Dermis microvascular lymphatic vessel endothelial cell (primary cell): ENCODE results near the gene MTFR2. TPM values are rescaled to one million over a fixed set of nuclear protein-coding genes. Genes with fewer than 3 reads are reported as not detected.
"Not testable (repeated sequence)": the region's sequence is repeated elsewhere in the genome, so short reads cannot be mapped to it uniquely, and the experiment has no call there.

ENCODE experiments used
- DNase-seq, 2 donors: peaks; one replicate each; pipeline versions ENCODE4 v3.0.0 to v3.0.0-alpha.2; 2010; ENCODE audit warnings: low read depth in 2 of 2
- total RNA-seq: library from RNA; depleted of rRNA; stranded (reverse); fragments of >200 nt; gene quantifications from 2 replicates; pipeline ENCODE4 v1.2.1, GENCODE V29; 2014

The MTFR2 gene
- total RNA-seq, 1 donor from 2014 or later: 1.5 TPM

DNA sequence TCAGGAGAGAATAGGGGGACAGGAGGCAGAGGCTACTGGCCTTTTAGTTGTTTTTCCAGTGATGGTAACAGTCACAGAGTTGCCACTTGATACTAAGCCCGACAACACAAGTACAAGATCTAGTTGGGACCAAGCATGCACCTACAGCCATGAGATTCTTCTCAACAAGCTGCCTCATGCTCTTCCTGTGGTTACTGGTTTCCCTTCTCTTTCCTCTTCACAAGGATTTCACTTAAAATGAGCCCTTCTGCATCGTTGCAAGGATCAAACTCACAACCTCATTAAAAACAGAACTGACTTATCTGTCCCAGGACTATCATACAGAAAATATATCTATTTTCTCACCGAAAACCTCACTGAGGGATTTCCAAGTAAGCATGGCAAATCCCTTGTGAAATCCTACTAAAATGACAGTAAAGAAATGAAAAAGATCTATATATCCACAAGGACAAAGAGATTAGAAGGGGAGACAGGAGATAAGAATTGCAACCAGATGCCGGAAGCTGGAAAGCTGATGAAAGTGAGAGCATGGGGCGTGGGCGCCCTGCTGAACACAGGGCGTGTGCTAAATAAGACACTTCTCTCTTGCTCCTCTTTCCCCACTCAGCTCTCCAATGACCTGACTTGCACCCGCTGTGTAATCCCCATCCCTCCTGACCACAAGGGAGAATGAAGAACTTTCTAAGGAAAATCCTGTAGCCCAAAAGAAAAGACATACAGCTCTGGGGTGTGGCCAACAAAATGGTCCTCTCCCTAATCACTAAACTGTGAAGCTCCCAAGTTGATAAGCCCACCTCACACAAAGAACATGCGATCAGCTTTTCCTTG is 13.4 kb downstream of the MTFR2 start:
- DNase-seq: no peak

- peak in 1 of 2 donors; percentile 40 for DNase-seq
Observed at GRCh38 chr6:136235233-136235564, 14.9 kb downstream of the MTFR2 start.

GRCh38 chr6:136232701-136233100 is 17.4 kb downstream of the MTFR2 start:
- DNase-seq: no peak

DNA sequence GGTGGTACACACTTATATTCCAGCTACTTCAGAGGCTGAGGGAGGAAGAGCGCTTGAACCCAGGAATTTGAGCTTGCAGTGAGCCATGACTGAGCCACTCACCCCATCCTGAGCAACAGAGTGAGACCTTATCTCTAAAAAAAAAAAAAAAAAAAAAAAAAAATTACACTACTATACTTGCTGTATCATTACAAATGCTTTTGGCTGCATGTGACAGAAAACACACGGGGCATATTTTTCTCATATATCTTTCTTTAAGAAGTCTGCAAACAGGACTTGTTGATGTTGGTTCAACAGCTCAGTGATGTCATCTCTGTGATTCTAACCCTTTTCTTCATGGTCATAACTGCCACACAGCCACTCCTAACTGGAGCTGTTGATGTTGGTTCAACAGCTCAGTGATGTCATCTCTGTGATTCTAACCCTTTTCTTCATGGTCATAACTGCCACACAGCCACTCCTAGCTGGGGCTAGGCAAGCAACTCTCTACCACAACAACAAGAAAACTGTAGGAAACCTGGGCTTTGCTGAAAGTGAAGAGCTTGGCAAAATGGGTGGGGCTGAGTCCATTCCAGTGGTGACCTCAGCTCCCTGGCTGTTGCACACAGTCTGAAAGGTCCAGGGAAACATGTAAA is 19.8 kb downstream of the MTFR2 start:
- DNase-seq: no peak

DNA sequence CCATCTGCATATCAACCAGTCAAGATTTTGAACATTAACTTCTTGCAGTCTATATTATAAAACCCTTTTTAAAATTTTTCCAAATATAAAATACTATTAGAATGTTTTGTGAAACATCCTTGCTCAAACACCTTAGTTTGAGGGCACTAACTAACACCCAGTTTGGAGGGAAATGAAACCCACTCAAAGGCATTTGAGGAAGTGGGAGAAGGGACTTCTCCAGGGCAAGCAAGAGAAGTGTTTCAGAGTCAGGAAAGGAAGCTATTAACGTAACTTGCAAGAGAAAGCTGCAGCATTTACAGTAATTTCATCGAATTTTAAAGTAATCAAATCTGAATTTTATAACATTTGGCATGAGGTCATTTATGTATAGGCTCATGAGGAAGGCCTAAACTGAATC is 21.3 kb downstream of the MTFR2 start:
- DNase-seq: no peak

DNA sequence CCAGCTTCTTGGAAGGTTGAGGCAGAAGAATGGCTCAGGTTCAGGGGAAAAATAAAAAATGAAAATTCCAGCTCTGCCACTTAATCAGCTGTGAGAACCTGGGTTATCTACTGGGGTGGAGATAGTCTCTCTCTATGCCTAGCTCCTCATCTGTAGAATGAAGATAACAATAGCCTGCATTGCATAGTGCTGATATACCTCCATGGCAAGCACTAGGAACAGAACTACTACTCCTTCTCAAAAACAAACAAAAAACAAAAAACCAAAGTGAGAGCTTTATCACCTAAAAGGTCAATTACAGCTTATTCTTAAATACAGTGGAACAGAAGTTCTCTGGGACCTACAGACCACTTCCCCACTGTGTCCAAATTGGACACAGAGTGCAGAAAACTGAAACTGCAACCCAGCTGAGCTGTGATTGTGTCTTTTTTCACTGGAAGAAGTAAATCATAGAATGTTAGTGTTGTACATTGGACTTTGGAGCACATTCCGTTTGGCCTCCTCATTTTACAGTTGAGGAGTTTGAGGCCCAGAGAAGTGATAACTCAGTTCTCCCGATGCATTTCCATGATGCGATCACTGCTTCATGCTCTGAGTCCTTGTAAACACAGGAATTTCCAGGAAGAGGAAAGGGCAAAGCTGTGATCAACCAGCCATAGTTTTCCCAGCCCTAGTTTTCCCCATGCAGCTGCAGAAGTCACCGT is 23.3 kb downstream of the MTFR2 start:
- DNase-seq: no peak

GRCh38 chr6:136226027-136226673 is 24.0 kb downstream of the MTFR2 start:
- DNase-seq: peak in 1 of 2 donors; percentile 62

- peak in 1 of 2 donors; percentile 22 for DNase-seq
Observed at GRCh38 chr6:136225496-136225895, 24.6 kb downstream of the MTFR2 start.

GRCh38 chr6:136224974-136225373 is 25.1 kb downstream of the MTFR2 start:
- DNase-seq: not testable (repeated sequence)

GRCh38 chr6:136216503-136217401 is 33.4 kb downstream of the MTFR2 start:
- DNase-seq: no peak

DNA sequence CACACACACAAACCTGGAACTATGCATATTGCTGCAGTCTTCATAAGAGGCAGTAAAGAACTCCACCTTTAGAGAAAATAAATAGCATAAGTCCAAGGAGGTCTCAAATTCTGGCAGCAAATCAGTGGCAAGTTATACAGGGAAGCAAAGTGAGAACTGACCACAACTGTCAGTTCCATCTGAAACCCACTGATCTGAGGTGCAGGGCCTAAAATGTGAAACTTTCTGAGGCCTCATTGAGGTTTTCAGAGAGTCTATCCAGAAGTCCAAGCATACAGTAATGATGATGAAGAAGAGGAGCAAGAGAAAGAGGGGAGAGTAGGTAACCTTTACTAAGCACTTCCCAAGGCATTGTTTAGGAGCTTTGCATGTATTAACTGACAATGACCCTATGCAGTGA is 36.3 kb downstream of the MTFR2 start:
- DNase-seq: no peak

DNA sequence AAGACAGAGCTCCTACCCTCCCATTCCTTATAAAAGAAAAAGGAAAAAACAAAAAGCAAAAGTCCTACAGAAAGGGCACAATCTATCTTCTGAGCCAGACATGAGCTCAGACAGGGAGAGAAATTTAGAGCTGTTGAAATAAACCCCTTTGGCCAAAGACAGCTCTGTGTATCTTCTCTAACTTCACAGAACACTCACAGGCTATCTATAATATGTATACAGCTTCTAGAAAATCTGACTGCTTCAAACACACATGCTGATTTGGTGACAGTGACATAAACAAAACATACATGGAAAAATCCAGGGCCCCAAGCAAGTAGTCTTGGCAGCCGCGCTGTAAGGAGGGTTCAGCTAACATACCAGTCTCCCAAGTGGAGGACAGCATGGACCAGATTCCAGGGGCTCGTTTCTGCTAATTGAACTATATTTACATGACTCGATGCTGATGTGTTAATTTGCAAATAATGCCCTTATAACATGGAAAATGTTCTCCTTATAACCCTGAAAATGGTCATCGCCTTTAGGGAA is 37.0 kb downstream of the MTFR2 start:
- no peak for DNase-seq

DNA sequence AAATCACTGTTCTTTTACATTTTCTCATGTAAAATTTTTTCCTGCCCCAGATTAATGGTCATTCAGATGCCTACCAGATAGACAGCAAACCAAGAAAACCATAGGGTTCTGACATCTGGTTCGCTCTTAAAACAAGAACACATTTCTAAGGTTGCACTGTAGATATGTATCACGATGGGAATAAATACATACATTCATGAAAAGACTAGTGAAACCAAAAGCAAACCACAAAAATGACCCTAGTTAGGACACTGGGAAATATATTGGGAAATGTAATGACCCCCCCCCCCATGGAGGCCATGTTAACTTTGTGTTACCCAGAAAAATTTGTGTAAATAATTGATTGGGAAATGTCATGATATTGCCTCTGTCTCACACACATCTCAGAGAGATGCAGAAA is 37.5 kb downstream of the MTFR2 start:
- no peak for DNase-seq

- no peak for DNase-seq
Observed at GRCh38 chr6:136210398-136211165, 39.5 kb downstream of the MTFR2 start.

DNA sequence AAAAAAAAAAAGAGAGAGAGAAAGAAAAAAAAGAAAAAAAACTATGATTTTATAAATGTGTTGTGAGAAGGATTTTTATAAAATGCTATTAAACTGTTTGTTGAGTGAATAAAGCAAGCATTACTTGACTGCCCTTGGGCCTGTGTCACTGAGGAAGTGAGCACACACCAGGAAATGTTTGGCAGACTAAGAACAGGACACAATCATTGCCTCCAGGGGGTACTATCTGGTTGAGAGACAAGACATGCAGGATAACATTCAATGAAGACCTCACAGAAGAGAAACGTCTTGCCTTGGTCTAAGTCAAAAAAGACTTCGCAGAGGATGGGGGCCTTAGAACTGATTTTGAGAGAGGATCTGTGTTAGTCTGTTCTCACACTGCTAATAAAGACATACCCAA is 40.6 kb downstream of the MTFR2 start:
- DNase-seq: no peak

- no peak for DNase-seq
Observed at GRCh38 chr6:136208783-136209182, 41.3 kb downstream of the MTFR2 start.

DNA sequence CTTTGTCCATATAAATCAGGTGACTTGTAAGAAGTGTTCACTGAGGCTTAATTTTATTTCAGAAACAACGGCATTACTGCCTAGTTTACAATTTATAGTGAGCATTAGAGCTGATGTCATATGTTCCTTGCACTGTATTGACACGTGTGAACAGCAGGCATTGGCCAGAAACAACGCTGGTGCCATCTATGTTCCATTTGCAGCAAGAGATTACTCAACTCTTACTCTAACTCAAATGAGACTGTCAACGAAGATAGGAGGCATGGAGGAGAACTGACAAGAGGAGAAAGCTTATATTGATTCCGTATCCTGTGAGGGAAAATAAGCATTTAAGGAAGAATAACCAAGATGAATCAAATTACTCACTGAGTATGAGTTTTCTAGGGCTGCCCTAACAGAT is 48.4 kb downstream of the MTFR2 start:
- peak in 1 of 2 donors; percentile 49 for DNase-seq

DNA sequence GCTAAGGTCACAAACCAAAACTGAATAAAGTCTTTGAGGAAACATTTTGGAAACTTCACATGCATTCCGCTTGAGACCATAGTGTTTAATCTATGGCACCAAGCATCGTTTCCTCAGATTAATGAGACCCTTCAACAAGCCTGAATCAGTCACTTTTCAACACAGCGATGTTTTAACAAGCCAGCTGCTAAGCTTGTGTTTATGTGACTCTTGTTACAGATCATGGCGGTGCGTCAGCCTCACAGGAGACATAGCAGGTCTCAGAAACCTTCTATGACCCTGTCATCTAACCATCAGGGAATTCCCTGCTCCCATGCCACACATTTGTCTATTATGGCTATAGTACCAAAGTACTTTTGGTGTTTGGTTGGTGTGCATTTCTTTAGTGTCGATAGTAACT is 57.2 kb downstream of the MTFR2 start:
- no peak for DNase-seq

- no peak for DNase-seq
Observed at GRCh38 chr6:136191606-136192312, 58.4 kb downstream of the MTFR2 start.
